Esophagus squamous epithelium (tissue), 5 donors: ENCODE results near the gene SMIM35. TPM values are rescaled to one million over a fixed set of nuclear protein-coding genes. Genes with fewer than 3 reads are reported as not detected.

Experiments
- DNase-seq: peaks from one replicate; lab custom pipeline; 2025; lab: John Stamatoyannopoulos, UW
- H3K27ac ChIP-seq, 4 donors: fragments of 200-600 bp; sonication (generic); one replicate each; pipeline ENCODE4 v1.5.1; 2016 to 2019; ENCODE audit warnings: mild to moderate bottlenecking in 1 of 4
- H3K27me3 ChIP-seq, 4 donors: fragments of 200-600 bp; sonication (generic); 1 replicate in 3 of 4; 2 replicates in 1 of 4; pipeline versions ENCODE4 v1.5.1 to v1.6.0; 2017 to 2021; ENCODE audit warnings: antibody characterized with exemption in 1 of 4
- H3K36me3 ChIP-seq, 3 donors: fragments of 200-600 bp; sonication (generic); one replicate each; pipeline ENCODE4 v1.5.1; 2016 to 2019
- H3K4me1 ChIP-seq, 3 donors: fragments of 200-600 bp; sonication (generic); one replicate each; pipeline ENCODE4 v1.5.1; 2017 to 2019
- H3K4me3 ChIP-seq, 4 donors: fragments of 200-600 bp; sonication (generic); 1 replicate in 3 of 4; 2 replicates in 1 of 4; pipeline ENCODE4 v1.5.1; 2016 to 2019; ENCODE audit warnings: mild to moderate bottlenecking in 2 of 4, moderate library complexity in 1 of 4
- H3K9me3 ChIP-seq, 3 donors: fragments of 200-600 bp; sonication (generic); one replicate each; pipeline ENCODE4 v1.5.1; 2016 to 2019
- POLR2A ChIP-seq, 4 donors: fragments of 450-650 bp; IDR thresholded peaks; one replicate each; pipeline ENCODE4 v1.6.1; 2017; ENCODE audit warnings: antibody characterized with exemption in 4 of 4, mild to moderate bottlenecking in 4 of 4, moderate library complexity in 3 of 4
- WGBS, 2 donors: methylation state at CpG; one replicate each; pipeline ENCODE4 v1.1.5; 2018; 5-methylcytosine and 5-hydroxymethylcytosine counted together
- intact Hi-C: fragments of 100-400 bp; cut with DNase I; formaldehyde crosslinking; loops from one replicate; pipeline ENCODE4 v1.15.0; 2022
- total RNA-seq, 4 donors: library from RNA; depleted of rRNA; stranded (reverse); fragments of >200 nt; gene quantifications; one replicate each; pipeline ENCODE4 v1.1.0, GENCODE V29; 2016
- TF ChIP-seq, protein P1 (sequence below), 6 experiments: fragments of 450-650 bp in 4 of 6; fragments of 200-600 bp in 2 of 6; sonication (generic) in 2 of 6; IDR thresholded peaks; one replicate each; pipeline ENCODE4 v1.5.1; 2016 to 2019; ENCODE audit warnings: antibody characterized with exemption in 6 of 6, mild to moderate bottlenecking in 4 of 6, moderate library complexity in 4 of 6
- donor health status: DM: yes; HTN: yes; CAD: no.

SMIM35 gene
- total RNA-seq, 4 donors from 2014 or later, result not detected

DNA sequence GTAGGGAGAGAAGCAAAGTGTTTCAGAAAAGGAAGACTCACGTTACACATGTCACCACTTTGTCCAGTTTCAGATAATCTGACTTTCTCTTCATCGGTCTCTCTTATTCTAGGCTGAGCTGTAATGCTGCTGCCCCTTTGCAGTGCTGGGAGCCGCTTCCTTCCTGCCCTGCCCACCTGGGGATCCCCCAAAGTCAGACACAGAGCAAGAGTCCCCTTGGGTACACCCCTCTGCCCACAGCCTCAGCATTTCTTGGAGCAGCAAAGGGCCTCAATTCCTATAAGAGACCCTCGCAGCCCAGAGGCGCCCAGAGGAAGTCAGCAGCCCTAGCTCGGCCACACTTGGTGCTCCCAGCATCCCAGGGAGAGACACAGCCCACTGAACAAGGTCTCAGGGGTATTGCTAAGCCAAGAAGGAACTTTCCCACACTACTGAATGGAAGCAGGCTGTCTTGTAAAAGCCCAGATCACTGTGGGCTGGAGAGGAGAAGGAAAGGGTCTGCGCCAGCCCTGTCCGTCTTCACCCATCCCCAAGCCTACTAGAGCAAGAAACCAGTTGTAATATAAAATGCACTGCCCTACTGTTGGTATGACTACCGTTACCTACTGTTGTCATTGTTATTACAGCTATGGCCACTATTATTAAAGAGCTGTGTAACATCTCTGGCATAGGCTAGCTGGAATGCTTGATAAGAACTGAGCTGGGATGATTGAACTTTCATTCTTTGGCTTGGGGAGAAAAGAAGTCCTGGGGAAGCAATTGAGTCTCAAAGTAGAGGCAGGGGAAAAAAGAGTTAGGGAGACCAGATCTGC, 31.2 kb upstream of the SMIM35 start:
- no peaks in the 10 kb centered on the region for H3K9me3 ChIP-seq
- H3K27ac ChIP-seq, result no peak overlapping the region
- intact Hi-C loops, result no loop called here
- peaks cover 0 to 3% (median 0%) of the 10 kb centered on the region in 4 donors for H3K27me3 ChIP-seq
- DNase-seq, result no peak
- no peak overlapping the region for H3K4me3 ChIP-seq
- 68 to 83% methylated on average over 5 to 7 of the region's 9 CpGs for WGBS, 2 donors
- peaks cover 0 to 92% (median 0%) of the 10 kb centered on the region in 3 donors for H3K36me3 ChIP-seq
- no peak for TF ChIP-seq POLR2A (IDR thresholded peaks at IDR 0.05)
- TF ChIP-seq, protein P1, sequence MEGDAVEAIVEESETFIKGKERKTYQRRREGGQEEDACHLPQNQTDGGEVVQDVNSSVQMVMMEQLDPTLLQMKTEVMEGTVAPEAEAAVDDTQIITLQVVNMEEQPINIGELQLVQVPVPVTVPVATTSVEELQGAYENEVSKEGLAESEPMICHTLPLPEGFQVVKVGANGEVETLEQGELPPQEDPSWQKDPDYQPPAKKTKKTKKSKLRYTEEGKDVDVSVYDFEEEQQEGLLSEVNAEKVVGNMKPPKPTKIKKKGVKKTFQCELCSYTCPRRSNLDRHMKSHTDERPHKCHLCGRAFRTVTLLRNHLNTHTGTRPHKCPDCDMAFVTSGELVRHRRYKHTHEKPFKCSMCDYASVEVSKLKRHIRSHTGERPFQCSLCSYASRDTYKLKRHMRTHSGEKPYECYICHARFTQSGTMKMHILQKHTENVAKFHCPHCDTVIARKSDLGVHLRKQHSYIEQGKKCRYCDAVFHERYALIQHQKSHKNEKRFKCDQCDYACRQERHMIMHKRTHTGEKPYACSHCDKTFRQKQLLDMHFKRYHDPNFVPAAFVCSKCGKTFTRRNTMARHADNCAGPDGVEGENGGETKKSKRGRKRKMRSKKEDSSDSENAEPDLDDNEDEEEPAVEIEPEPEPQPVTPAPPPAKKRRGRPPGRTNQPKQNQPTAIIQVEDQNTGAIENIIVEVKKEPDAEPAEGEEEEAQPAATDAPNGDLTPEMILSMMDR (IDR thresholded peaks at IDR 0.05), result no peak
- peaks cover 0 to 7% (median 0%) of the 10 kb centered on the region in 3 donors for H3K4me1 ChIP-seq

DNA sequence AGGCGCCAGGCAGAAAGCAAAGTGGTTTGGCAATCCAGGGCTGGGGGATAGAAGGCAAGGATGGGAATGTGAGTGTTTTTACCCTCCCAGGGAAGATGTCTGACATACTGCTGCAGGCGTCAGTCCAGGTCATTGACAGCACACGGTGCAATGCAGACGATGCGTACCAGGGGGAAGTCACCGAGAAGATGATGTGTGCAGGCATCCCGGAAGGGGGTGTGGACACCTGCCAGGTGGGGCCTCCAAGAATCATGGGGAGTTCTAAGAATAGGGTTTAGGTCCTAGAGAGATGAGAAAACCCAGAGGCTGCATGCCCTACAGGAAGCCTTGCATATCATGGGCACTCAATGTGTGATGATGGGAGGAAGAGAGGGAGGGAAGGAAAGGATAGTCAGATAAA, 28.3 kb upstream of the SMIM35 start:
- TF ChIP-seq, protein P1 (IDR thresholded peaks at IDR 0.05), result no peak
- TF ChIP-seq POLR2A (IDR thresholded peaks at IDR 0.05), result no peak
- H3K4me1 ChIP-seq, result peaks cover 0 to 17% (median 5%) of the 10 kb centered on the region in 3 donors
- 88 to 94% methylated on average over 6 to 7 of the region's 7 CpGs for WGBS, 2 donors
- intact Hi-C loops, result no loop called here
- no peak for DNase-seq
- H3K36me3 ChIP-seq, result peaks cover 0 to 89% (median 0%) of the 10 kb centered on the region in 3 donors
- H3K27me3 ChIP-seq, result peaks cover 0 to 3% (median 0%) of the 10 kb centered on the region in 4 donors
- no peak overlapping the region for H3K27ac ChIP-seq
- H3K9me3 ChIP-seq, result no peaks in the 10 kb centered on the region
- no peak overlapping the region for H3K4me3 ChIP-seq

DNA sequence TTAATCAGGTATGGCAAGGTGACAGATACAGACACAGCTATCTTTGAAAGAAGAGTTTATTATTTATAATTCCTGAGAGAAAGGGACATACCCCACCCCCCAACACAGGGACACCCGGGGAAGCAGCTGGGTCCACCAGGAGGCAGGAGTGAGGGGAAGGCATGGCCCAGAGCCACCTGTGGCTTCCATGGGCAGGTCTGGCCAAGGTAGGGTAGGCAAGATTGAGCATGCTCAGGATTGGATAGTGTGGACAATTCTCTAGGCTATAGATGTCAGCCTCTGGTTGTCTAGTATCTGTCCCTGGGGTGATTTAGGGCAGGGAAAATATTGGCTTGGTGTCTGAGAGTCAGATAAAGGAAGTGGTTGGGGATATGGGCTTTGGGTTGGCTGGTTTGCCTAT, 27.5 kb upstream of the SMIM35 start:
- no peak for TF ChIP-seq POLR2A (IDR thresholded peaks at IDR 0.05)
- TF ChIP-seq, protein P1 (IDR thresholded peaks at IDR 0.05), result no peak
- Histone ChIP-seq H3K4me3 (no peak overlapping the region), H3K4me1 (peaks cover 0 to 17% (median 5%) of the 10 kb centered on the region in 3 donors), H3K36me3 (peaks cover 0 to 89% (median 0%) of the 10 kb centered on the region in 3 donors), H3K9me3 (no peaks in the 10 kb centered on the region), H3K27ac (no peak overlapping the region), H3K27me3 (peaks cover 0 to 3% (median 0%) of the 10 kb centered on the region in 4 donors)
- 14 to 100% methylated on average over 1 of the region's 1 CpG for WGBS, 2 donors
- intact Hi-C loops, result no loop called here
- no peak for DNase-seq

DNA sequence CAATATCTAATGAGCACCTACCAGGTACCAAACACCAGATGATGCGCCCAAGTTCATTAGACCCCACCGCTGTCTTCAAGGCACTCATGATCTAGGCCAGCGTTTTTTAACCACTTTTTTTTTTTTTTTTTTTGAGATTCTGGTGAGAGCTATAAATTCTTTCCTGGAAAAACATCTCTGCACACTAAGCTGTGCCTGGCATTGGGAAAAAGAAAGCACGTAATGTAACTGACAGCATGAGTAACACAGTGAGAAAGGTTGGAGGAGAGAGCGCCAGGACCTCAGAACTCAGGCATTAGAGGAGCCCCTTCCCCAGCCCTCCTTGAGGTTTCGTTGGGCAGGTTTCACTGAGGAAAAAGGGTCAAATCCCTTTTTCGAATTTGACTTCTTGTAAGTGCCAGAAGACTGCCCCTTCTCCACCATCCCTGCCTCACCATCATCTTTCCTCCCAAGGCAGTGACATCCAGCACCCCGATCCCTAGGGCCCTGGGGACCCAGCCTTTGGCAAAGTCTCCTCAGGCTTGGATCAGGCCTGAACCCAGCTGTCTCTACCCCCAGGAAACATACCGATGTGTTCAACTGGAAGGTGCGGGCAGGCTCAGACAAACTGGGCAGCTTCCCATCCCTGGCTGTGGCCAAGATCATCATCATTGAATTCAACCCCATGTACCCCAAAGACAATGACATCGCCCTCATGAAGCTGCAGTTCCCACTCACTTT, 26.1 kb upstream of the SMIM35 start:
- Histone ChIP-seq H3K27me3 (peaks cover 0 to 3% (median 0%) of the 10 kb centered on the region in 4 donors), H3K9me3 (no peaks in the 10 kb centered on the region), H3K4me3 (no peak overlapping the region), H3K36me3 (peaks cover 0 to 89% (median 6%) of the 10 kb centered on the region in 3 donors), H3K27ac (no peak overlapping the region), H3K4me1 (peaks cover 0 to 17% (median 5%) of the 10 kb centered on the region in 3 donors)
- TF ChIP-seq, protein P1 (IDR thresholded peaks at IDR 0.05), result no peak
- no peak for TF ChIP-seq POLR2A (IDR thresholded peaks at IDR 0.05)
- DNase-seq, result no peak
- 88 to 90% methylated on average over 8 to 11 of the region's 11 CpGs for WGBS, 2 donors
- intact Hi-C loops, result no loop called here

DNA sequence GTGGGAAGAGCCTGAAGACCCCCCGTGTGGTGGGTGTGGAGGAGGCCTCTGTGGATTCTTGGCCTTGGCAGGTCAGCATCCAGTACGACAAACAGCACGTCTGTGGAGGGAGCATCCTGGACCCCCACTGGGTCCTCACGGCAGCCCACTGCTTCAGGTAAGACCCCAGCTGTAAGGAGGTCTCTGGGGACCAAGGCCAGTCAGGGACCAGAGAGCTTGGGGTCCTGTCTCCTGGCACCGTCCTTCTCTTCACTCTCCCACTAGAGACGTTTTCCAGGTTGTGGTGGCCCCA, 24.9 kb upstream of the SMIM35 start:
- no peaks in the 10 kb centered on the region for H3K9me3 ChIP-seq
- TF ChIP-seq, protein P1 (IDR thresholded peaks at IDR 0.05), result no peak
- no peak for TF ChIP-seq POLR2A (IDR thresholded peaks at IDR 0.05)
- H3K27me3 ChIP-seq, result no peaks in the 10 kb centered on the region
- peaks cover 0 to 17% (median 5%) of the 10 kb centered on the region in 3 donors for H3K4me1 ChIP-seq
- 81 to 91% methylated on average over 3 to 4 of the region's 6 CpGs for WGBS, 2 donors
- no peak for DNase-seq
- H3K4me3 ChIP-seq, result no peak overlapping the region
- H3K27ac ChIP-seq, result peak overlapping the region in 3 of 4 donors; percentile 51 to 71 (median 64)
- peaks cover 0 to 89% (median 6%) of the 10 kb centered on the region in 3 donors for H3K36me3 ChIP-seq
- intact Hi-C loops, result no loop called here
